Stimulated activated CD4-positive, alpha-beta T cell treated with anti-CD3 and anti-CD28 coated beads, Interleukin-15, amount 100 ng/mL, for 24 hours (primary cell): ENCODE data around the gene TM2D1.

Experiments
- DNase-seq: peaks from one replicate; pipeline ENCODE4 v3.0.0-alpha.2; 2020

TM2D1 gene

DNA sequence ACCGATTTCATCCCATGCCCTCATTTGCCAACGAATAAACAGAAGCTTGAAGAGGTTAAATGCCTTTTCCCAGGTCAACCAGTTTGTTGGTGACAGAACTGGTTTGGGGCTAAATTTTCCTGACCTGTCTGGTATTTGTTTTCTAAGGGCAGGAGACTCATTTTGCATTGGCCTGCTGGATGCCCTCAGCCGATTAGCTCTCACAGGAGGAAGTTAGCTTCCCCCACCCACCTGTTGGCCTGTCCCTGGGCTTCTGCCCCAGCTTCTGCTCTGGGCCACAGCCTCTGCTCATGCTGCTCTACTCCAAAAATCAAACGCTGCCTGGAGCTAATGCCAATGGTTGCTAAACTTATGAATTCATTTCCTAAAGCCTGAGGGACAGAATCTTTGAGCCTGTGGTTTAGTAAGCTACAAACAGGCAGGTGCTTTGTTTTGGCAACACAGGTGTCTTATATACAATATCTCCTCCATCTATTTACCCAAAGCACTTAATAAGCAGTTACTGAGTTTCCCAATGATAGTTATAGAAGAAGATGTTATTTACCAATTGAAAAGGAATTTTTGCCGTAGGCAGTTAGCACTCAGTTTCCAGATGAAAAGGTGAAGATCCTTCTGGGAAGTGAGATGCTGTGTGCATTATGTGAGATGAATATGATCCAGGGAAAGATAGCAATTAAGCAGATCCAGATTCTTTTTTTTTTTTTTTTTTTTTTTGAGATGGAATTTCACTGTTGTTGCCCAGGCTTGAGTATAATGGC lies 82.3 kb downstream of the TM2D1 start:
- no peak for DNase-seq

- DNase-seq, result peak; percentile 80
Observed at GRCh38 chr1:61641578-61642336, 83.2 kb downstream of the TM2D1 start.

DNA sequence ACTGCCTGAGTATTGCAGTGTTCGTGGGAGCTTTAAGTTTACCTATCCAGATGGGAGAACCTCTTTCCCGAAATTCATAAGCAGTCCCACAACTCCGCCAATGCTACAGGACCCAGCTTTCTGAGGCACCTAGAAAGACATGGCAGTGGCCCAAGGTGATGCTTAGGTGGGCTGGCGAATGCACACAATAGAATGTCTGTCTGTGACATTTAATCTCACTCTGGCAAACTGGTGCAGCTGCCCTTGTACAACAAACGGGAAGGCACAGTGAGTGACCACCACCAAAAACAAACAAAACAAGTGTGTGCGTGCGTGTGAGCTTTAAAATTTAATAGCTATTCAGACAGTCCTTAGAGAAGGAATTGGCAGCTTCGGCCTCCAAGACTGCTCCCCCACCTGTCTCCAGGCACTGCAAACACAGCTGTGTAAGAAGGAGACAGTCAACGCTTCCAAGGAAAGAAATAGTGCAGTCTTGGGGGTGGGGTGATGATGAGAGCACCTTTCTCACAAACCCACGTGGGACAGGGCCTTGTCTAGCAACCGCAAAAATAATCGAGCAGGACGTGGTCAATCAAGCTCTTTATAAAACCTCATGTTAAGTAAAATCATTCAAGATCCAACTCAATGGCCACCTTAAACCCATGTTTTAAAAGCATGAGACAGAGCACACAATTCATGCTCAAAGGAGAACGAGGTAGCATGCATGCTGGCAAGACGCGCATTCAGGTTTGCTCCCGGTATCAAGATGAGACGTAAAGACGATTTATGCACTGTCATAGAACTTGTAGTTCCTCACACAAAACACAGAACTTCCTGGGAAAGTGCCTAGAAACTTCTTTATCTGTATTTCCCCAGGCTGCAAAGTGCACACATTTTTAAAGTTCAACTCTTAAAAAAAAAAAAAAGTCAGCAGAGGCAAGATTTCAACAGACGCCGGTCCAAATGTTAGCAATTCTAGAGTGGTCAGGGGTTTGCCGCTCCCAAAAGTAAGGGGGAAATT lies 84.1 kb downstream of the TM2D1 start:
- peak; percentile 5 for DNase-seq

- no peak for DNase-seq
Observed at GRCh38 chr1:61639608-61640336, 85.2 kb downstream of the TM2D1 start.

DNA sequence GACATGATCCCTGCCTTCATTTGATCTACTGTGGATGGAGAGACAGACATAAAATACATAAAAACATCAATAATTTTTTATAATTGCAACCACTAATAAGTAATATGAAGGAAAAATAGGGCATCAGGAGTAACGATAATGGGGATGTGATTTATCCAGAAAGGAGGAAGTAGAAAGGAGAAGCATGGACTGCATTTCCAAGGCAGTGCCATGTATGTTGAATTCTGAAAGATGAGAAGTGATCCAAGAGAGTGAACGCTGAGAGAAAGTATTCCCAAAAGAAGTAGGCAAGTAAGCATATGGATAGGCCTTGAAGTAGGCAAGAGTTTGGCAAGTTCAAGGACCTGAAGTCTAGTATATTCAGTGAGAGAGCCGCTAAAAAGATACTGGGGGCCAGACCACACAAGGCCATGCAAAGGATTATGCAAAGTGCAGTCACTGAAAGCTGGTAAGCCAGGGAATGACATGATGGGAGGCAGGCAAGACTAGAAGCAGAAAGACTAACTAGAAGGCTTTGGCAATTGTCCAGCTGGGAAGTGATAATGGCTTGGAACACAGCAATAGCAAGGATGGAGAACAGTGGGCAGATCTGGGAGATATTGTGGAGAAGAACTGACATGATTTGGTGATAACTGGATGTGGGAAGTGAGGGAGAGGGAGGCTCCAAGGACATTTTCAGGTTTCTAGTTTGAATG lies 85.9 kb downstream of the TM2D1 start:
- no peak for DNase-seq

DNA sequence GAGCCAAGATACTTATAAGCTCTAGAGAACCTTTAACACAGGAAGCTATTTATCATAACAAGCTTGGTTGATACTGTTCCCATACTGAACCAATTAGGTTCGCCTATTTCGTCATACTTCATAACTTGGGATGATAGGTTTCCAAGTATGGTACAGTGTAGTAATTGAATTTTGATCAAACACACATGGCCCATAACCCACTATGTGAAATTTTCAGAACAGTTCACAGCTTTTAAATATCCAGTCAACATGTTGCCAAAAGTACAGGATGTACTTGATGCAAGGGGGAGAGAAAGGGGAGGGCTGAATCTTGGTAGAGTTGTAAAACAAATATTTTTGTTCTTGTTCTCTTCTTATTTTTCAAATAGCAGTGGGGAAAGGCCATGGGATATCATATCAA lies 86.6 kb downstream of the TM2D1 start:
- no peak for DNase-seq

GRCh38 chr1:61637470-61637869 lies 87.5 kb downstream of the TM2D1 start:
- no peak for DNase-seq

DNA sequence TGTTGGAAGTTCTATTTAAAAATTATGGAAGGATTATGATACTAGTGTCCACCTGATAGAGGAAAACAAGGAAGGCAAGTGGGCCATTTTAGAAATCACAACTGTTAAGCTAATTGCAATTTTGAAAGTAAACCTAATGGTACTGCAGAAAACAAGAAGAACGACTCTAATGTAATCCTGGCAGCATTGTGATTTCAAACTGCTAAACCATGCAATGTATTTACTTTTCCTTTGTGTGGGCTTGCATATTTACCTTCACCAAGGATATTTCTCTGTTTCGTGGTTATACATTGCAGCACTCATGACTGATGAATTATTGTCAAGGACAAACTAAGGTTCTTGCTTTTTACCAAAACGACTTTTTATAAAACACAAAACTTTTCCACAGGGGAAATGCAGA lies 88.1 kb downstream of the TM2D1 start:
- no peak for DNase-seq

- no peak for DNase-seq
Observed at GRCh38 chr1:61636376-61636775, 88.6 kb downstream of the TM2D1 start.

GRCh38 chr1:61635557-61635956 lies 89.4 kb downstream of the TM2D1 start:
- no peak for DNase-seq

DNA sequence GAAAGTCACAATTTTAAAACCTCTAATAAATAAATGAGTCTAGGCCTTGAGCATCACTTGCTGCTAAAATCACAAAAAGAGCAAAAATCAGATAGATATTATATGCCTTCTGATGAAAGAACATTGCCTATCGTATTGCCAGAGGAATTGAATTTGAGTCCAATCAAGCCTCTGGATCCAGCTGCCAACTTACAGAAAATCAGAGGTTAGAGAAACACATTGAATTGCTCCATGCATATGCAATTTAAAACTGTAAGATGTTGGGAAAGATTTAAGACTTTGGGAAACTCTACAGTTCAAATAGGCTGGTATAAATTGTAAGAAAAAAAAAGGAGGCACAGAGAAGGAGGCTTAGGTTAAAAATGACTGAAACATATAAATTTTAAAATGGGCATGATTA lies 93.5 kb downstream of the TM2D1 start:
- no peak for DNase-seq
